Endothelial cell (in vitro differentiated cells): Measurements from ENCODE around the gene LIPG. TPM values are rescaled to one million over a fixed set of nuclear protein-coding genes. Genes with fewer than 3 reads are reported as not detected.

Source experiments
- DNase-seq: peaks from one replicate; pipeline ENCODE4 v3.0.0; 2021; ENCODE audit warnings: low spot score
- H3K27ac Mint-ChIP-seq: one replicate; pipeline ENCODE4 v1.8.0; 2021; ENCODE audit warnings: mixed read lengths, inconsistent platforms; ENCODE audit not compliant: unreplicated experiment
- H3K27me3 Mint-ChIP-seq: one replicate; pipeline ENCODE4 v1.8.0; 2021; ENCODE audit warnings: mild to moderate bottlenecking, moderate library complexity, mixed read lengths, inconsistent platforms; ENCODE audit not compliant: unreplicated experiment
- H3K36me3 Mint-ChIP-seq: one replicate; pipeline ENCODE4 v1.8.0; 2021; ENCODE audit warnings: mild to moderate bottlenecking, low read depth, mixed read lengths, inconsistent platforms; ENCODE audit not compliant: unreplicated experiment
- H3K4me1 Mint-ChIP-seq: one replicate; pipeline ENCODE4 v1.8.0; 2021; ENCODE audit warnings: mild to moderate bottlenecking, mixed read lengths, inconsistent platforms; ENCODE audit not compliant: unreplicated experiment
- H3K4me3 Mint-ChIP-seq: one replicate; pipeline ENCODE4 v1.8.0; 2021; ENCODE audit warnings: mild to moderate bottlenecking, mixed read lengths, inconsistent platforms; ENCODE audit not compliant: unreplicated experiment
- H3K9me3 Mint-ChIP-seq: one replicate; pipeline ENCODE4 v1.8.0; 2021; ENCODE audit warnings: mixed read lengths, inconsistent platforms; ENCODE audit not compliant: unreplicated experiment
- CTCF ChIP-seq: fragments of 200-600 bp; sonication (generic); IDR thresholded peaks from one replicate; pipeline ENCODE4 v1.5.0; 2021; ENCODE audit warnings: antibody characterized with exemption; ENCODE audit not compliant: unreplicated experiment
- total RNA-seq: library from RNA; stranded (reverse); fragmentation: NEBNext Ultra II Directional; extraction: Animal tissue kit (Norgen Biotek cat#: 25700); gene quantifications from one replicate; pipeline ENCODE4 v1.2.1, GENCODE V29; 2021; ENCODE audit not compliant: unreplicated experiment

LIPG gene
- total RNA-seq, 1 donor from 2014 or later = 19.6 TPM

GRCh38 chr18:49616618-49617328, 54.9 kb downstream of the LIPG start:
- Mint-ChIP-seq H3K27ac (no peak overlapping the region), H3K27me3 (peaks cover 6% of the 10 kb centered on the region)

DNA sequence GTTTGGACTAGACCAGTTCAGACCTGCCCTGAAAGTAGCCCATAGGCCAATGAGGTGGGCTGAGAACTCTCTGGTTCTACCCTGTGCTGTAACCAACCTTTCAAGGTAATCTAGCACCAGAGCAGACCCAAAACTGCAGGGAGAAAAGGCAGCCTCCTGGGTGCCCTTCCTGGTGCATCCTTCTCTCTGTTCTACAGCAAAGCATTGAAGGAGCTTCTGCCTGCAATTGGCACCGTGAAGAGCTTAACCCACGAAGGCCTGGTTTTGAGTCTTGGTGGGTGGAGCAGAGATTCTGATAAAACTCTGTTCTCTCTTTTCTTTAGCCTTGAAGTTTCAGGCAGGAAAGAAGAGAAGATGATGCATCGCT, 55.5 kb downstream of the LIPG start:
- TF ChIP-seq CTCF = no peak
- H3K36me3 Mint-ChIP-seq = no peaks in the 10 kb centered on the region
- H3K4me1 Mint-ChIP-seq = peaks cover 36% of the 10 kb centered on the region
- no peak for DNase-seq
- H3K4me3 Mint-ChIP-seq = no peak overlapping the region
- peaks cover 7% of the 10 kb centered on the region for H3K27me3 Mint-ChIP-seq
- no peak overlapping the region for H3K27ac Mint-ChIP-seq
- no peaks in the 10 kb centered on the region for H3K9me3 Mint-ChIP-seq

More at GRCh38 chr18:49616618-49617328, 54.9 kb downstream of the LIPG start:
- H3K9me3 Mint-ChIP-seq = no peaks in the 10 kb centered on the region
- no peak for TF ChIP-seq CTCF
- DNase-seq = no peak
- peaks cover 33% of the 10 kb centered on the region for H3K4me1 Mint-ChIP-seq
- no peaks in the 10 kb centered on the region for H3K36me3 Mint-ChIP-seq
- H3K4me3 Mint-ChIP-seq = no peak overlapping the region

DNA sequence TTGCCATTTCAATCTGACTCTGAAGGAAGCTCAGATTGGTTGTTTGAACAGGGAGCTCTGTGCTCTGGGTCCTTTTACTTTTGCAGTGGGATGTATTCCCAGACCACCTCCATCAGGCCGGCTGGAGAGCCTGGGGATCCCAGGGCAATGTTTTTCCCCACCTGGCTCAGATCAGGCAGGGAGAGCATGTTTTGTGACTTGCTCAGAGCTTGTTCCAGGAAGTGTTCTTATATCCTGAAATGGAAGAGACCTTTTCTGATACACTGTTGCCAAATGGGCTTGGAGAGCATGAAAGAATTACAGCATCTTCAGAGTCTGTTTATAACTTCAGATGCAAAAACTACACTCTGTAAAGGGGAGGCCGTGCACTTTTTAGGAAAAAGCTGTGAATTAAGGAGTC, 56.0 kb downstream of the LIPG start:
- Mint-ChIP-seq H3K4me1 (peaks cover 41% of the 10 kb centered on the region), H3K9me3 (no peaks in the 10 kb centered on the region), H3K36me3 (no peaks in the 10 kb centered on the region), H3K4me3 (no peak overlapping the region), H3K27ac (no peak overlapping the region), H3K27me3 (peaks cover 7% of the 10 kb centered on the region)
- no peak for DNase-seq
- no peak for TF ChIP-seq CTCF

DNA sequence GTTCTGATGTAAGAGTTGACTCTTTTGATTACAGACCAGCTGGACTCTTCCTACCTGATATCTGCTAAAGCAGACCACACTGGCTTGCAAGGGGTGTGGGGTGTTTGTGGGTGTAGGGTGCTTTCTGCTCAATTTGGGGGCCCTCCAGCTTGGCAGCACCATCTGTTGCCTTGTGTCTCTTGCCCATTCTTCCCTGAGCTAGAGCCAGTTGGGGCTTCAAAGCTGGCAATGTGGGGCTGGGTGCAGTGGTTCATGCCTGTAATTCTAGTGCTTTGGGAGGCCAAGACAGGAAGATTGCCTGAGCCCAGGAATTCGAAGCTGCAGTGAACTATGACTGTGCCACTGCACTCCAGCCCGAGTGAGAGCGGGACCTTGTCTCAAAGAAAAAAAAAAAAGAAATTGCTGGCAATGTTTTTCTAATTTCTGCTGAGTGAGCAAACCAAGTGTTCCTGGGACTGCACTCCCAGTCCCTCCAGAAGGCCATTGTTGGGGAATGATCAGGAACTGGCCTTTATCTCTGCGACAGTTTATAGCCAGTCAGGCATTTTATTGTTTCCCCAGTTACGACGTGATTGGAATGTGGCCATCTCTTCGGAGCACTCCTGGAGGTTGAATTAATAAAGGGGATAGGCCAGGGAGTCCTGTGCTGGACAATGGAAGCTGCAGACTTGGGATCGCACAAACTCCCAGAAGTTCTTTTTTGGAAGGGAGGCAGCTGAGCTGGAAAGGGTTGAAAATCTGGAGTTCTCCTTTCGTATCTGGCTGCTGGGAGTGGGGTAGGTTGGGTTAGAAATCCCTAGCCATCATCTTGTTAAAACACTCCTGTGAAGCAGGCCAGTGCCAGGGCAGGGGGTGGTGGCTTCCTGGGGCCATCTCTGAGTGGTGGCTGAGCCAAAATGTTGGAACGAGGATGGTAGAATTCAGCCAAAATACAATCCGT, 57.2 kb downstream of the LIPG start:
- no peak for DNase-seq
- peaks cover 7% of the 10 kb centered on the region for H3K27me3 Mint-ChIP-seq
- peaks cover 41% of the 10 kb centered on the region for H3K4me1 Mint-ChIP-seq
- TF ChIP-seq CTCF = no peak
- H3K4me3 Mint-ChIP-seq = no peak overlapping the region
- no peaks in the 10 kb centered on the region for H3K9me3 Mint-ChIP-seq
- H3K36me3 Mint-ChIP-seq = no peaks in the 10 kb centered on the region
- no peak overlapping the region for H3K27ac Mint-ChIP-seq

DNA sequence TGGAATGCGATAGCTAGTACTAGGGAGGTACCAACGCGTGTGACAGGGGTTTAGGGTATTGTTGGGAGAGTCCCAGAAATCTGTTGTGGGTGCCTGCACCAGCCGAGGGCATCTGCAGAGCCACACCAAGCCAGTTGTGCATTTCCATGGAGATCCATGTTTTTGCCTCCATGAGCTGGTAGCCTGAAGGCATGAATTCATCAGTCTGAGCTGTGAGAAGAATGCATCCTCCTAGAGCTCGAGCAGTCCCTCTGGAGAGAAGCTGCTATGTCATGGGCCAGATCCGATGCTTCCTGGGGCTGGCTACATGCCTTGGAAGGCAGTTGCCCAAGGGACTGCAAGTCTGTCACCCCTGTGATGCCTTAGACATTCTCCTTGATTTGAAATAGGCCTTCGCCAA, 57.9 kb downstream of the LIPG start:
- H3K27ac Mint-ChIP-seq = no peak overlapping the region
- H3K9me3 Mint-ChIP-seq = no peaks in the 10 kb centered on the region
- H3K36me3 Mint-ChIP-seq = no peaks in the 10 kb centered on the region
- no peak for TF ChIP-seq CTCF
- peaks cover 40% of the 10 kb centered on the region for H3K4me1 Mint-ChIP-seq
- no peak for DNase-seq
- no peak overlapping the region for H3K4me3 Mint-ChIP-seq
- H3K27me3 Mint-ChIP-seq = peaks cover 7% of the 10 kb centered on the region
